ENCODE results near the gene DLG3.

DLG3 gene

GRCh38 chrX:70437921-70438665 lies 6.5 kb upstream of the DLG3 start:
- no peak for DNase-seq

- no peak for DNase-seq
Observed at GRCh38 chrX:70439016-70439415, 5.6 kb upstream of the DLG3 start.

DNA sequence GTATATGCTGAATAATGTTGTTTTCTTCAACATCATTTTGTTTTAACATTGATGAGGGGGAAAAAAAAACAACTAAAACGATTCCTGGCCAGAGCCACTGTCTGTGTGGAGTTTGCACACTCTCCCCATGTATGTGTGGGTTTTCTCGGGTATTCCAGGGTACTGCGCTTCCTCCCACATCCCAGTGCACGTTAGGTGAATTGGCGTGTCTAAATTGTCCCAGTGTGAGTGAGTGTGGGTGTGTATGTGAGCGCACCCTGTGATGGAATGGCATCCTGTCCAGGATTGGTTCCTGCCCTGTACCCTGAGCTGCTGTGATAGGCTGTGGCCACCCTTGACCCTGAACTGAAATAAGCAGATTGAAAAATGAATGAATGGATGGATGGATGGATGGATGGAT lies 2.4 kb upstream of the DLG3 start:
- no peak for DNase-seq

- DNase-seq = no peak
Observed at GRCh38 chrX:70444946-70445656, 466 bp downstream of the DLG3 start.

DNA sequence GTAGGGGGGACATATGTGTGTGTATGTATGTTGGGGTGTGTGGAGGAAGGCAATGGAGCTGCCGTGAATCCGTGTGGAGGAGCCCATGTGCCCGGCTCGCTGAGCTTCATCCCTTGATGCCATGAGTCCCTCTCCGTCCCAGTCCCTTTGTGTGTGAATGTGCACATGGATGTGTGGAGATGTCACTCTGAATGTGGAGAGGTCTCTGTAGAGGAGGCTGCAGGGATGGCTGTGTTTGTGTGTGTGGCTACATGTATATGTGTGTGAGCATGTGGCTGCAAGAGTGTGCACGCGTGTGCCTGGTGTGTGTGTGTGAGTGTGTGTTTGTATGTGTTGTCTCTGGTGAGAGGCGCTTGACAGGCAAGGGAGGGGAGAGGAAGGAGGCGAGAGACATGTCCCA lies 1.3 kb downstream of the DLG3 start:
- DNase-seq = no peak

DNA sequence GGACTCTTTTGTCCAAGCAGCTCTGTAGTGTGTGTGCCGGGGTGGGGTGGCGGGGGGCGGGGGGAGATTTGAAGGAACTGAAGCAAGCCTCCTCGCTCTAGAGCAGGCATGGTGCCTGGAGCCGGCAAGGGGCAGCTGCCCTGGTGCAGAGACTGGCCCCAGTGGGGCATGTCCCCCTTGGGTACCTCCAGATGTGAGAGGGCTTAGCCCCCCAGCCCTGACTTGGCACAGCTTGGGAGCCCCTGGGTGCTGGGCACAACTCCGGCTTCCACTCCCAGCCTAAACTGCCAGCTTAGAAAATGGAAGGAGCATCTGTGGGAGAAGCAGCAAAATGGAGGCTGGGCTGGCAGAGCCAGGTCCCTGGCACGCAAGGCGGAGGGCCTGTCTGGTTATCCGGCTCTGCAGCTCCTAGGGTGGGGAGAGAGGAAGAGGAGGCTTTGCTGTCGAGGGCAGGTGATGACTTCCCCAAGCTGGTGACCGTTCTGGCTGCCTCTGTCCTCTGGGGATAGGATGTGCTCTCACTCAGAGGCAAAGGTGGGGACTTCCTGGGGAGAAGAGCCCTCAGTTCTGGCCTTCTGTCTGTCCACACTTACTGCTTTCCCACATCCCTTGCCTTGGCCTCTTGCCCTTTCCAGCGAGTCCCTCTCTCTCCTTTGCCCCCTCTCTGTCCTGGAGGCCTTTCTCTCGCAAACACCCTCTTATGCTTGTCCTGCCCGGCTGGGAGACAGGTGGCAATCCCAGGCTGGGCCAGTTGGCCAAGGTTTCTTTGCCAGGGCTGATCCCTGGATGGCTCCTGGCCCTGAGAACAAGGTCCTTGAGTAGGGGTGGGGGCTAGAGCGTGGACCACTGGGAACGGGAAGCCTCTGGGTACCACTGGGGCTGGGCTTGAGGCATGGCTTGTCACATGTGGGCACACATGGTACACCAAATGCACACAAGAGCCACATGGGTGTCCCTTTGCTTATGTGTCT lies 2.0 kb downstream of the DLG3 start:
- no peak for DNase-seq

DNA sequence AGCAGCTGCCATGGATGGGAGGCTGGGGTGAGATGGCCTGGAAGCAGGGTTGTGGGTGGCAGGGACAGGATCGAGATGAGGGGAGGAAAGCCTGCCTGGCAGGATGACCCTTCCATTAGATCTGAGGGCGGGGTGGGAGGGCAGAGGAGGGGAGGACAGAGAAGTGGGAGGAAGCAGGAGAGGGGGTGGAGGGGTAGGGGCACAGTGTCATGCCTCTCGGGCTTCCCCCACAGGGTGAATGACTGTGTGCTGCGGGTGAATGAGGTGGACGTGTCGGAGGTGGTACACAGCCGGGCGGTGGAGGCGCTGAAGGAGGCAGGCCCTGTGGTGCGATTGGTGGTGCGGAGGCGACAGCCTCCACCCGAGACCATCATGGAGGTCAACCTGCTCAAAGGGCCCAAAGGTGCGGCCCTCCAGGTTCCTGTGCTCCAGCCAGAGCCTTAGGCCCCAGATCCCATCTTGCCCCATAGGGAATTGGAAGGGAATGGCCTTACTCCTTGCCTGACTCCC lies 4.9 kb downstream of the DLG3 start:
- no peak for DNase-seq

GRCh38 chrX:70452143-70452733 lies 7.6 kb downstream of the DLG3 start:
- peak; percentile 31 for DNase-seq

DNA sequence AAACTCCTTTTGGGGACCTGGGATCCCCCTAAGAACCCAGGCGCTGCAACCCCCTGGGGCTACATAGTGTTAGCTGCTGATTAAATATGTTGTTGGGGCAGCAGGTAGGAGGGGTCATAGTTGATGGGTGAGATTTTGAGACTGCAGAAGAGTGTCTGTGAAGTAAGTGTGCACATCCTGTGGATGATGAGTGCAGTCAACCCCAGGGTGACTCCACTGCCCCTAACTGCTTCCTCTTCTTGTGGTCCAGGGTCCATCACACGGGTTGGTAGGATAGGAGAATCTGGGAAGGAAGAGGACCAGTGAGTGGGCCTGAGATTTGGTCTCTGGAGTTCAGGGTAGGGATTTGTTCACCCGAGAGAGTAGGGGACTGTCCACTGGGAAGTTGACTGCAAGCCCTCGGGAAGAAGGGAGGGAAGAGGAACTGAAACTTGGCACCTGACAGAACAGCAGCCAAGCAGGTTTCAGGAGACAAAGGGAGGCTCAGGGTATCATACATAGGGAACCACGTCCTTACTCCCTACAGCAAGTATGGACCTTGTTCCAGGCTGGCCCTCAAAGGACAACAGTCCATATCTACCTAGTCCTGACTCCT lies 8.5 kb downstream of the DLG3 start:
- no peak for DNase-seq

DNA sequence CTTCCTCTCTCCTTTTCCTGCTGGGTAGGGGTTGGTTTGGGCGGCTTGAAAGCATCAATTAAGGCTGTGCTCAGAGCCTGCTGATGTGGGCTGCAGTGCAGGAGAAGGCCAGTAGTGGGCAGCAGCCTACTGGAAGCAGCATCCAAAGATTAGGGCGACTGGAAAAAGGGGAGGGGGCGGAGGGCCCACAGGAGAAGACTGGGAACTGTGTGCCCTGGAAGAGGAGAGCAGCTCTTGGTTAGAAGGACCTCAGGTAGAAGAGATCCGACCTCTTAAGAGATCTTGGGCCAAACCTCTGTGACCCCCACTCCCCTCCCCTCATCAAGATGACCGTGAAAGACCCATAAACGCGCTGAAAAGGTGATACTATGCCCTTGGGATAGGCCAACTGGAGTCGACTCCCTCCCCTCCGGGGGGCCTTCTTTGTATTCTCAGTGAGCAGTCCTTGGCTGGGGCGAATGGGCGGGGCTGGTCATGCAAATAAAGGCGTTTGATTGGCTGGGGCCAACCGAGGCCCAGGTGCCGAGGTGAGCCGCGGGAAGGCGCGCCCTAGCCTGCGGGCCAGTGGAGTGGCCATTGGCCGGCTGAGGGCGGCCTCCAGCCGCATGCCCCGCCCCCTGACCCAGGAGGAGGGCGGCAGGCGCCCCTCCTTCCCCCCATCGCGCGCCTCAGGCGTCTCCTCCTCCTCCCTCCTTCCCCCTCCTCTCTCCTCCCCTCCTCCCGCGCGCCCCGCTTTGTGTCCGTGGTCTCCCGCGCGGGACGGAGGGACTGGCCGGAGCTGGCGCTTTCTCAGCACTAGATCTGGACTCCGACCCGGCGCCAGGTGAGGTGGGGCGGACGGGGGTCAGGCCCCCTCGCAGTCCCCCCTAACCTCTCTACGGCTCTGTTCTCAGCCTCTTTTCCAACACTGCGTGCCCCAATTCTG lies 10.1 kb downstream of the DLG3 start:
- DNase-seq = peak; percentile 67

DNA sequence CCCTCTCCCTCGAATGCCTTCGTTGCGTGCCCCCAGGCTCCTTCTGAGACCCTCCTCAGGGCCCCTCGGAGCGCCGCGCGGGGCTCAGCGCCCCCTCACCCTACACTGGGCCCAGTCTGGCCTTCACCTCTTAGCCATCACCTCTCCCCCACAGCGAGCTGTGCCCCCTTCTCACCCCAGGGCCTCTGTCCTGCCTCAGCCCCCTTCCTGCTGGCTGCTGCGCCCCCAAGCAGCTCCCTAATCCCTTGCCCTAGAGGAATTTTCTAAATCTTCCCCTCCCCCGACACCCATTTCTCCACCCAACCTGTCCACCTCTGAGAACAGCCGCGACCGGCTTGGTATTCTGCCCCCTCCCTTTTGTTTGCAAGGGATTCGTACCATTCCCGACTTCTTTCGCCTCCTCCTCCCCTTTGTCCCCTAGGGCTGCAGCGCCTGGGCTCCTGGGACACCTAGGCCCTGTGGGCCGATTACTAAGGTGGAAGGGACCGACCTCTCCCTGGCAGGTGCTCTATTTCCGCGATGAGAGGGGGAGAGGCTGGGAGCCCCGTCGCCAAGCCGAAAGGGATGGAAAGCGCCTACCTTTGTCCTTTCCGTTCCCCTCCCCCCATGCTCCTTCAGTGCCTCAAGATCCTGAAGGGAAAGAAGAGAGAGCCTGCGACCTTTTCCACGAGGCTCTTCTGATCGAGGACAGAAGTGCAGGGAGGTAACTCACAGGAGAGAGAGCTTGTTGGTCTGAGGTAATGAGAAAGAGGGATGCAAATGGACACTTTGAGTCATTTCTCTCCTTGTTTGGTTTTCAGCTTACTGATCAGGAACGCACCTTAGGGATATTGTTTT lies 10.9 kb downstream of the DLG3 start:
- no peak for DNase-seq

DNA sequence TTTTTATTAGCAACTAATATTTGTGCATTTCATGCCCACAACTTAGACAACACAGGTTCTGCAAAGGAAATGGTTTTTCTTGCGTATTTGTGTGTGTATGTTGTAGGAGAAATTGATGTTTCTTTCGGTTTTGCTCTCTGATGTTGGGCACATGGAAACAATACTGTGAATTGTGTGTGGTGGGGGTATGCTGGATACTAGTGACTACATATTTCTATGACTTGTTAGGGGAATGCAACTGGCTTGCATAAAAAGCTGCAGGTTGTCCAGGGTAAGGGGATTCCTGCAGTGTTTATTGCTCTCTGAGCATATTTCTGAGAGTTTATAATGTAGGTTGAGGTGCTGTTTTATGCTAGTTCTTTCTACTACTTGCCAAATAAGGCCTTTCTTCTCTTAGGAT lies 11.6 kb downstream of the DLG3 start:
- DNase-seq = no peak

DNA sequence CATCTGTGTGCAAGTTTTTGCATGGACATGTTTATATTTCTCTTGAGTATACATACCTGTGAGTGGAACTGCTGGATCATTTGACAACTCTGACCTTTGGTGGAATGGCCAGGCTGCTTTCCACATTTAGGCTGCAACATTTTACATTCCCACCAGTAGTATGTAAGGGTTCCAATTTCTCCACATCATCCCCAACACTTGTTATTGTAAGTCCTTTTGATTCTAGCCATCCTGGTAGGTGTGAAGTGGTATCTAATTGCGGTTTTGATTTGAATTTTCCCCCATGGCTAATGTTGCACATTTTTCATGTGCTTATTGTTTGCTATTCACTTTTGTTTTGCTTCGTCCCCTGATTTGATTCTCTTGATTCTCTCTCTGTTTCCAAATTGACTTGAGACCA lies 16.4 kb downstream of the DLG3 start:
- DNase-seq = no peak

DNA sequence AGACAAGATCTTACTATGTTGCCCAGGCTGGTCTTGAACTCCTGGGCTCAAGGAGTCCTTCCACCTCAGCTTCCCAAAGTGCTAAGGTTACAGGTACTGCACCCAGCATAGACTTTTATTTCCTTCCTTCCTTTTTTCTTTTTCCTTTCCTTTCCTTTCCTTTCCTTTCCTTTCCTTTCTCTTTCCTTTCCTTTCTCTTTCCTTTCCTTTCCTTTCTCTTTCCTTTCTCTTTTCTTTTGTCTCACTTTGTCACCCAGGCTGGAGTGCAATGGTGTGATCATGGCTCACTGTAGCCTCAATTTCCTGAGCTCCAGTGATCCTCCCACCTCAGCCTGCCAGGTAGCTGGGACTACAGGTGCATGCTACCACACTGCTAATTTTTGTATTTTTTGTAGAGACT lies 19.4 kb downstream of the DLG3 start:
- DNase-seq = no peak

GRCh38 chrX:70466968-70467367 lies 22.3 kb downstream of the DLG3 start:
- DNase-seq = no peak

DNA sequence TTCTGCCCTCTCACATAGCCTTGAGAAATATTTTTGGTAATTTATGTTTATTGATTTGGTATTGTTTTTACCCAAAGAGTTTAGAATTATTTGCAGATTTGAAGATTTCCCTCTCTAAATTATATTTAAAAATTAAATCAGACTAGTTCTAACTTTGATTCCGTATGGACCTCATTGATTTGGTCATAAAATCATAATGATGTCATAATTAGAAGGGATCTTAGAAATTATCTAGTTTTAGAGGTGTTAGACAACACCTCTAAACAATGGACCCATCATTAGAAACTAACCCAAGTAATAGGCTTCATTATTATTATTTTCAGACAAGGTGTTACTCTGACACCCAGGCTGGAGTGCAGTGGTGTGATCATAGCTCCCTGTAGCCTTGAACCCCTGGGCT lies 24.1 kb downstream of the DLG3 start:
- DNase-seq = no peak

DNA sequence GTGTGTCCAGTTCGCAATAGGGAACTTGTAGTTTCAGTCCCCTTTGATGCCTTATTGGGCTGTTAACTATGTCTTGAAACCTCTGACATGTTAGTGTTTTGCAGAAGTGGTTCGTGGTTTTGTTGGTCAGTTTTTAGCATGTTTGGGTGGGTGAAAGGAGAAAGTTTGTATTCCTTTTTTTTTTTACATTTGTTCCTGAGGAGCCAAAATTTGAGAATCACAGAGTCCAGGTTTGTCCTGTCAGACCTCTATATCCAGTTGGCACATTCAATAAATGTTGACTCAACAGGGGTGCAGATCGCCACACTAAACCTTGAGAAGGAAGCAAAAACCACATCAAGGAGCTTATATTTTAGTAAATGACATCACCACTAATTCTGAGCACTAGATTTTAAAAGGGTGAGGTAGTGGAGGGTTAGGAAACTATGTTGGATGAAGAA lies 26.2 kb downstream of the DLG3 start:
- DNase-seq = no peak

DNA sequence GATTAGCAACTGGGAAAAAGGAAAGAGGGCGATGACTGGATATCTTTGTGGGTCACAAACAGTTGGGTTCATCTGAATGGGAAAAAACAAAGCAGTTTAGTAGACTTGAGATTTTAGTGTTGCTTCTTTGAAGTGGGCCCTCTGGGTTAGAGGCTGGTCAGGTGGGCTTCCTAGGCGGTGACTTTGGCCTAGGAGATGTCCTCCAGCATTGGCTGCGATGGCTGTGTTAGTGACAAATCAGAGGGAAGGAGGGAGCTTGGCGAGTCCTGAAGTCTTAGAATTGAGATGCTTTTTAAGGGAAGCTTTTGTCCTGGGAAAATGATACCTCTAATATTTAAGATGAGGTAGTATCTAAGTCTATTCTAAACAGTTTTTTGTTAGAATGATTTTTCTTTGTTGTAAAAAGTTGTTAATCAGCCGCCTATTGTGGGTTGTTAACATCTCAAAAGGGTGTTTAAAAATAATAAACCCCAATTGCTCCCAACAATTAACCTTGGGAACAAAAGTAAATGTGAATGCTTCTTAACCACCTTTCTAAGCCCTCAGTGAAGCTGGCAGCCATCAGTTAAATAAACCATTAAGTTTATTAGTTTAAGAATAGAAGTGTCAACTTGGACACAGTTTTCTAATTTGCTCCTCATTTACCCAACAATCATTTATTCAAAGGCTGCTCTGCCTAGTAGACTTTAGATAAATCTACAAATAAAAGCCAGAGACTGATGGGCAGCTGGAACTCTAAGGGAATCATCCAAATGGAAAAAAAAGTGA lies 31.7 kb downstream of the DLG3 start:
- no peak for DNase-seq

All from effector CD4-positive, alpha-beta T cell (primary cell).